Astrocyte (in vitro differentiated cells and primary cell): ENCODE results near the gene MED1. TPM values are rescaled to one million over a fixed set of nuclear protein-coding genes. Genes with fewer than 3 reads are reported as not detected.

Experiments used
- DNase-seq: peaks from one replicate; pipeline ENCODE4 v3.0.0-alpha.2; 2010; ENCODE audit warnings: low read depth
- FAIRE-seq: peaks from 2 replicates; lab custom pipeline; 2011; peaks lifted over from hg19 to GRCh38; lab: Jason Lieb, UNC
- H2AFZ ChIP-seq: 2 replicates; pipeline ENCODE4 v1.6.0; 2012; ENCODE audit warnings: low read depth, low read length, inconsistent platforms
- H3K27ac ChIP-seq: 2 replicates; pipeline ENCODE4 v1.5.1; 2011; ENCODE audit warnings: low read depth, low read length, inconsistent platforms
- H3K27me3 ChIP-seq: 2 replicates; pipeline ENCODE4 v1.6.0; 2011; ENCODE audit warnings: low read length, inconsistent platforms; ENCODE audit not compliant: insufficient read depth
- H3K36me3 ChIP-seq: 2 replicates; pipeline ENCODE4 v1.5.1; 2011; ENCODE audit warnings: low read length, inconsistent platforms; ENCODE audit not compliant: insufficient read depth
- H3K4me1 ChIP-seq: 2 replicates; pipeline ENCODE4 v1.5.1; 2011; ENCODE audit warnings: low read length, inconsistent platforms; ENCODE audit not compliant: insufficient read depth
- H3K4me2 ChIP-seq: 2 replicates; pipeline ENCODE4 v1.6.0; 2012; ENCODE audit warnings: low read length, inconsistent platforms
- H3K4me3 ChIP-seq: 2 replicates; pipeline ENCODE4 v1.5.1; 2011; ENCODE audit warnings: low read depth, mild to moderate bottlenecking, low read length, inconsistent platforms; ENCODE audit not compliant: insufficient read depth
- H3K79me2 ChIP-seq: 2 replicates; pipeline ENCODE4 v1.6.0; 2012; ENCODE audit warnings: mild to moderate bottlenecking, low read length, inconsistent platforms; ENCODE audit not compliant: insufficient read depth
- H3K9ac ChIP-seq: 2 replicates; pipeline ENCODE4 v1.6.0; 2012; ENCODE audit warnings: mild to moderate bottlenecking, low read length, inconsistent platforms
- H3K9me3 ChIP-seq: 2 replicates; pipeline ENCODE4 v1.5.1; 2012; ENCODE audit warnings: low read depth, mild to moderate bottlenecking, low read length, inconsistent platforms; ENCODE audit not compliant: insufficient read depth
- H4K20me1 ChIP-seq: 2 replicates; pipeline ENCODE4 v1.6.0; 2012; ENCODE audit warnings: low read length, inconsistent platforms; ENCODE audit not compliant: insufficient read depth
- H3K27ac Mint-ChIP-seq: one replicate; pipeline ENCODE4 v1.8.0; 2021; ENCODE audit warnings: mild to moderate bottlenecking, mixed read lengths; ENCODE audit not compliant: unreplicated experiment
- H3K27me3 Mint-ChIP-seq: one replicate; pipeline ENCODE4 v1.8.0; 2021; ENCODE audit warnings: low read depth, mixed read lengths; ENCODE audit not compliant: unreplicated experiment
- H3K36me3 Mint-ChIP-seq: one replicate; pipeline ENCODE4 v1.8.0; 2021; ENCODE audit warnings: low read depth, mixed read lengths; ENCODE audit not compliant: unreplicated experiment
- H3K4me1 Mint-ChIP-seq: one replicate; pipeline ENCODE4 v1.8.0; 2021; ENCODE audit warnings: low read depth, mixed read lengths; ENCODE audit not compliant: unreplicated experiment
- H3K4me3 Mint-ChIP-seq: one replicate; pipeline ENCODE4 v1.8.0; 2021; ENCODE audit warnings: mild to moderate bottlenecking, moderate library complexity, mixed read lengths; ENCODE audit not compliant: unreplicated experiment
- H3K9me3 Mint-ChIP-seq: one replicate; pipeline ENCODE4 v1.8.0; 2021; ENCODE audit warnings: mild to moderate bottlenecking, mixed read lengths; ENCODE audit not compliant: unreplicated experiment
- CTCF ChIP-seq: IDR thresholded peaks from 2 replicates; pipeline ENCODE4 v1.5.1; 2011; ENCODE audit warnings: low read depth, mild to moderate bottlenecking, inconsistent platforms, low read length, moderate library complexity; ENCODE audit not compliant: insufficient read depth
- EZH2 ChIP-seq: IDR thresholded peaks from 2 replicates; pipeline ENCODE4 v1.6.1; 2012; ENCODE audit warnings: mild to moderate bottlenecking, low read length, inconsistent platforms; ENCODE audit not compliant: insufficient read depth
- total RNA-seq: library from RNA; stranded (reverse); gene quantifications from 2 replicates; pipeline ENCODE4 v1.2.1, GENCODE V29; 2021

Gene MED1
- total RNA-seq, 1 donor from 2014 or later: 46.6 TPM

GRCh38 chr17:39400547-39401411, 50.3 kb downstream of the MED1 start:
- FAIRE-seq: no peak
- peaks cover 17% of the 10 kb centered on the region for H4K20me1 ChIP-seq
- peaks cover 46% of the 10 kb centered on the region for H3K79me2 ChIP-seq

GRCh38 chr17:39399791-39400190, 51.3 kb downstream of the MED1 start:
- Histone ChIP-seq H3K79me2 (peaks cover 49% of the 10 kb centered on the region), H3K4me2 (peak overlapping the region; percentile 84), H3K27ac (no peak overlapping the region), H3K27me3 (no peaks in the 10 kb centered on the region), H3K36me3 (no peaks in the 10 kb centered on the region), H3K9me3 (no peaks in the 10 kb centered on the region), H3K4me1 (peaks cover 17% of the 10 kb centered on the region), H2AFZ (no peak overlapping the region), H4K20me1 (peaks cover 27% of the 10 kb centered on the region), H3K4me3 (no peak overlapping the region), H3K9ac (peak overlapping the region; percentile 94)
- H3K9me3 Mint-ChIP-seq: no peaks in the 10 kb centered on the region
- H3K36me3 Mint-ChIP-seq: no peaks in the 10 kb centered on the region
- DNase-seq (no peak), FAIRE-seq (no peak)
- no peak overlapping the region for H3K27ac Mint-ChIP-seq
- H3K27me3 Mint-ChIP-seq: no peaks in the 10 kb centered on the region
- peak overlapping the region; percentile 93 for H3K4me3 Mint-ChIP-seq
- H3K4me1 Mint-ChIP-seq: peaks cover 14% of the 10 kb centered on the region
- TF ChIP-seq CTCF: no peak
- TF ChIP-seq EZH2: no peak

More at GRCh38 chr17:39400547-39401411, 50.3 kb downstream of the MED1 start:
- Histone ChIP-seq H3K27me3 (no peaks in the 10 kb centered on the region), H2AFZ (peak overlapping the region; percentile 97), H3K9ac (peak overlapping the region; percentile 94), H3K4me2 (peak overlapping the region; percentile 84), H3K4me1 (peaks cover 27% of the 10 kb centered on the region), H3K27ac (peak overlapping the region; percentile 80), H3K4me3 (peak overlapping the region; percentile 63), H3K9me3 (no peaks in the 10 kb centered on the region), H3K36me3 (peaks cover under 1% of the 10 kb centered on the region)
- Mint-ChIP-seq H3K9me3 (no peaks in the 10 kb centered on the region), H3K27ac (peak overlapping the region; percentile 21), H3K36me3 (no peaks in the 10 kb centered on the region), H3K4me1 (peaks cover 21% of the 10 kb centered on the region), H3K4me3 (peak overlapping the region; percentile 93), H3K27me3 (no peaks in the 10 kb centered on the region)
- TF ChIP-seq CTCF (no peak), EZH2 (no peak)
- peak; percentile 2 for DNase-seq

GRCh38 chr17:39393736-39394135, 57.3 kb downstream of the MED1 start:
- no peaks in the 10 kb centered on the region for H3K27me3 ChIP-seq
- H3K9me3 ChIP-seq: no peaks in the 10 kb centered on the region
- H3K4me3 ChIP-seq: no peak overlapping the region
- Mint-ChIP-seq H3K27me3 (no peaks in the 10 kb centered on the region), H3K4me3 (no peak overlapping the region), H3K9me3 (no peaks in the 10 kb centered on the region), H3K4me1 (no peaks in the 10 kb centered on the region), H3K36me3 (no peaks in the 10 kb centered on the region), H3K27ac (no peak overlapping the region)
- TF ChIP-seq EZH2: no peak
- no peak for TF ChIP-seq CTCF
- no peaks in the 10 kb centered on the region for H3K4me1 ChIP-seq
- DNase-seq (peak; percentile 12), FAIRE-seq (no peak)
- H3K27ac ChIP-seq: no peak overlapping the region
- no peak overlapping the region for H3K4me2 ChIP-seq
- H4K20me1 ChIP-seq: peaks cover 35% of the 10 kb centered on the region
- peaks cover 27% of the 10 kb centered on the region for H3K79me2 ChIP-seq
- no peak overlapping the region for H2AFZ ChIP-seq
- H3K9ac ChIP-seq: no peak overlapping the region
- H3K36me3 ChIP-seq: no peaks in the 10 kb centered on the region
